Kidney (tissue), 14 donors: ENCODE data around the gene KMT2C. TPM values are rescaled to one million over a fixed set of nuclear protein-coding genes. Genes with fewer than 3 reads are reported as not detected.

ENCODE experiments used
- DNase-seq, 5 donors: peaks; one replicate each; pipeline ENCODE4 v3.0.0-alpha.2; 2013 to 2020
- FAIRE-seq: peaks from 2 replicates; lab custom pipeline; 2012; peaks lifted over from hg19 to GRCh38; lab: Jason Lieb, UNC
- H3K27ac ChIP-seq, 2 donors: one replicate each; pipeline ENCODE4 v1.7.0; 2013; ENCODE audit warnings: low read depth in 2 of 2, low read length in 2 of 2, inconsistent platforms in 1 of 2
- H3K27me3 ChIP-seq: one replicate; pipeline ENCODE4 v1.7.1; 2013; ENCODE audit warnings: low read length, inconsistent platforms; ENCODE audit not compliant: control insufficient read depth, insufficient read depth
- H3K36me3 ChIP-seq, 3 donors: one replicate each; pipeline versions ENCODE4 v1.7.0 to v1.7.1; 2013; ENCODE audit warnings: low read length in 3 of 3, control low read depth in 1 of 3, inconsistent platforms in 1 of 3; ENCODE audit not compliant: insufficient read depth in 3 of 3, control insufficient read depth in 2 of 3
- H3K4me1 ChIP-seq, 3 donors: one replicate each; pipeline versions ENCODE4 v1.7.0 to v1.7.1; 2013; ENCODE audit warnings: low read length in 3 of 3, inconsistent platforms in 1 of 3, low read depth in 1 of 3; ENCODE audit not compliant: control insufficient read depth in 2 of 3, insufficient read depth in 2 of 3
- H3K4me3 ChIP-seq, 3 donors: one replicate each; pipeline versions ENCODE4 v1.7.0 to v1.8.1; 2013; ENCODE audit warnings: low read length in 3 of 3, control low read depth in 1 of 3, inconsistent platforms in 1 of 3
- H3K9ac ChIP-seq, 3 donors: one replicate each; pipeline versions ENCODE4 v1.7.0 to v1.7.1; 2013; ENCODE audit warnings: low read length in 3 of 3, control low read depth in 1 of 3, inconsistent platforms in 1 of 3
- H3K9me3 ChIP-seq, 3 donors: one replicate each; pipeline versions ENCODE4 v1.7.0 to v1.7.1; 2013; ENCODE audit warnings: low read length in 3 of 3, control low read depth in 1 of 3, inconsistent platforms in 1 of 3; ENCODE audit not compliant: control insufficient read depth in 2 of 3, insufficient read depth in 1 of 3
- intact Hi-C: fragments of 100-400 bp; cut with DNase I; formaldehyde crosslinking; loops from one replicate; pipeline ENCODE4 v1.11.1; 2022
- polyA plus RNA-seq: library from polyadenylated mRNA; stranded (reverse); fragments of 350-450 nt; fragmentation: Illumina TruSeq; extraction: RNeasy Lipid Tissue Mini Kit (QIAGEN cat#74804); gene quantifications from one replicate; pipeline ENCODE4 v1.2.3, GENCODE V29; 2014; ENCODE audit warnings: low read depth, low replicate concordance; ENCODE audit not compliant: insufficient read depth
- total RNA-seq: library from RNA; stranded (reverse); fragmentation: NEBNext Ultra II Directional; extraction: Animal tissue kit (Norgen Biotek cat#: 25700); gene quantifications from one replicate; pipeline ENCODE4 v1.2.1, GENCODE V29; 2021
- TF ChIP-seq, protein P1 (sequence below): IDR thresholded peaks from 3 replicates; pipeline ENCODE4 v1.5.1; 2012; ENCODE audit warnings: mild to moderate bottlenecking, moderate library complexity, borderline replicate concordance; ENCODE audit not compliant: insufficient read depth; ENCODE audit errors: extremely low read depth
- donor health status: control.
- donor health status: control.
- donor health status: control.
- donor health status: control.
- donor health status: control.
- donor health status: DM: yes; HTN: yes; CAD: no.
- donor health status: Normal renal cell carcinoma (clear cell type).

The KMT2C gene
- total and polyA plus RNA-seq, 2 donors from 2014 or later: 4.8 to 102 TPM

DNA sequence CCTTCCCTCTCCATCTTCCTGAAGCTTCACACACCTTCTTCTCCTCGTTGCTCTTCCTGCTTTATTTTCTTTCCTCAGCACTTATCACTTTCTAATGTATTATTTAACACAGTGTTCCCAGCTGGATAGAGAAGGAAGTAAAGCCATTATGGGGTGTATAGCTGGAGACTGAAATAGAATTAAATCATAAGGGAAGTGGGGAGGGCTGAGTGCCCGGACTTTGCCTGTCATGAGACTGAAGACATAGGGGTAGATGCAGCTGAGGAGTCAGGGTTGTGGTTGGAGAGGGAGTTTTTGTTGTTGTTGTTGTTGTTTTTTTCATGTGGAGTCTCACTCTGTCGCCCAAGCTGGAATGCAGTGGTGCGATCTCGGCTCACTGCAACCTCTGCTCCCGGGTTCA, 345.1 kb downstream of the KMT2C start:
- TF ChIP-seq, protein P1, sequence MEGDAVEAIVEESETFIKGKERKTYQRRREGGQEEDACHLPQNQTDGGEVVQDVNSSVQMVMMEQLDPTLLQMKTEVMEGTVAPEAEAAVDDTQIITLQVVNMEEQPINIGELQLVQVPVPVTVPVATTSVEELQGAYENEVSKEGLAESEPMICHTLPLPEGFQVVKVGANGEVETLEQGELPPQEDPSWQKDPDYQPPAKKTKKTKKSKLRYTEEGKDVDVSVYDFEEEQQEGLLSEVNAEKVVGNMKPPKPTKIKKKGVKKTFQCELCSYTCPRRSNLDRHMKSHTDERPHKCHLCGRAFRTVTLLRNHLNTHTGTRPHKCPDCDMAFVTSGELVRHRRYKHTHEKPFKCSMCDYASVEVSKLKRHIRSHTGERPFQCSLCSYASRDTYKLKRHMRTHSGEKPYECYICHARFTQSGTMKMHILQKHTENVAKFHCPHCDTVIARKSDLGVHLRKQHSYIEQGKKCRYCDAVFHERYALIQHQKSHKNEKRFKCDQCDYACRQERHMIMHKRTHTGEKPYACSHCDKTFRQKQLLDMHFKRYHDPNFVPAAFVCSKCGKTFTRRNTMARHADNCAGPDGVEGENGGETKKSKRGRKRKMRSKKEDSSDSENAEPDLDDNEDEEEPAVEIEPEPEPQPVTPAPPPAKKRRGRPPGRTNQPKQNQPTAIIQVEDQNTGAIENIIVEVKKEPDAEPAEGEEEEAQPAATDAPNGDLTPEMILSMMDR: no peak
- Histone ChIP-seq H3K9me3 (peaks cover 0 to 10% (median 0%) of the 10 kb centered on the region in 3 donors), H3K4me1 (peaks cover 0 to 25% (median 2%) of the 10 kb centered on the region in 3 donors), H3K27me3 (no peaks in the 10 kb centered on the region), H3K4me3 (no peak overlapping the region), H3K27ac (no peak overlapping the region), H3K9ac (no peak overlapping the region), H3K36me3 (no peaks in the 10 kb centered on the region)
- no peak for FAIRE-seq
- no peak for DNase-seq
- intact Hi-C loops: no loop called here

DNA sequence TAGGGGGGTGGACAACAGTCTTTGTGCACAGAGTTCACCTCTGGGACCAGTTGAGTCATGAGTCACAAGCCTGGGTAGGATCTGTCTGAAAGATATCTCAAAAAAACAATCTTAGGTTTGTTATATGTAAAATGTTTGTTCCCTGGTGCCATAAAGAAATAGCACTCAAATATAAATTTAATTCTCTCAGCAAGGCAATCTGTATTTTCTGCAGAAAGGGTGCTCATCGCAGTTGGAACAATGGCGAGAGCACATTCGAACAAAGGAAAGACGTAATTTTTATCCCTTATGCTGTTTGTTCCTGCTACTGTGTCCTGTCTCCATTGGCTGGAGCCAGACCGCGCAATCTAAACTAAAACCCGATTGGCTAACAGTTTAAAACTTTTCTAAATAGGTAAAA, 346.6 kb downstream of the KMT2C start:
- intact Hi-C loops: no loop called here
- Histone ChIP-seq H3K4me3 (peak overlapping the region in 1 of 3 donors; percentile 19), H3K36me3 (no peaks in the 10 kb centered on the region), H3K4me1 (peaks cover 0 to 25% (median 2%) of the 10 kb centered on the region in 3 donors), H3K9me3 (peaks cover 0 to 10% (median 0%) of the 10 kb centered on the region in 3 donors), H3K9ac (no peak overlapping the region), H3K27me3 (no peaks in the 10 kb centered on the region), H3K27ac (no peak overlapping the region)
- FAIRE-seq (no peak), DNase-seq (no peak)
- TF ChIP-seq, protein P1: no peak

DNA sequence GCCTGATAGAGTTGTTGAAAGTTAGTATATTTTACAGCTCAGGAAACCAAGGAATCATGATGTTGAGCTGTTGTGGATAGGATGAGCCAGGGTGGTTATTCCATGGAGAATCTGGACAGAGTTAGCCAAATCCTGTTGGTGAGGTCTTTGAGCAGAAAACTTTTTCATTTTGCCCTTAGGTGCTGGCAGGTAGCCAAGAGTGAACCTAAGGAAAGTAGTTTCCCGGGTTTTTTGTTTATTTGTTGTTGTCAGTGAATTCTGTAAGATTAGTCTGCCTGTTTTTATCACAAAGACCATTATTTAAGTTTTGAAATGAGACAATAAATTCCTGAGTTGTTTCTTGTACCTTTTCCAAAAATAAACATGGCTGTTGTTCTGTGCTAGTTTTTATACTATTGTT, 349.3 kb downstream of the KMT2C start:
- Histone ChIP-seq H3K9ac (no peak overlapping the region), H3K27ac (no peak overlapping the region), H3K36me3 (no peaks in the 10 kb centered on the region), H3K27me3 (no peaks in the 10 kb centered on the region), H3K4me3 (no peak overlapping the region), H3K4me1 (peaks cover 0 to 13% (median 2%) of the 10 kb centered on the region in 3 donors), H3K9me3 (peaks cover 0 to 10% (median 0%) of the 10 kb centered on the region in 3 donors)
- intact Hi-C loops: no loop called here
- FAIRE-seq (no peak), DNase-seq (peak in 1 of 5 donors; percentile 44)
- TF ChIP-seq, protein P1: no peak

DNA sequence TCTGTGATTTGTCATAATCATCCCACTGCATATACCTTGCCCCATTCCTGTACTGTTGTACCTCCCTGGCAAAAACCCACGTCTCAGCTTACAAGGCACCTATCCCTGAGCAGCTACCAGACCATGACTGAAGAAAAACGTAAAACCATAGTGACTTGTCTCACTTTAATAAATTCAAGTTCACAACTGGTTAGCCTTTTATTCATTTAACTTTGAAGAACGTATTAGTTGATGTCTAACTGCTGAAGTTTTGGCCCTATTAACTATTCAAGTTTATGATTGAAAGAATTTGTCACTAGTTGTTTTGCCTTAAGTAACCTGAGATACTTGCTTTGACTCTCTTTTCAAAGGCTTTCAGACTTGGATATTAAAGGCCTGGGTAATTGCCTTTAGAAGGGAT, 350.7 kb downstream of the KMT2C start:
- intact Hi-C loops: no loop called here
- TF ChIP-seq, protein P1: no peak
- peaks cover 0 to 10% (median 0%) of the 10 kb centered on the region in 3 donors for H3K9me3 ChIP-seq
- H3K4me3 ChIP-seq: peak overlapping the region; percentile 23 to 80 (median 48)
- H3K4me1 ChIP-seq: peaks cover 0 to 15% (median 2%) of the 10 kb centered on the region in 3 donors
- peak overlapping the region in 2 of 3 donors; percentile 34 to 79 for H3K9ac ChIP-seq
- H3K27ac ChIP-seq: peak overlapping the region; percentile 43 to 79
- H3K27me3 ChIP-seq: no peaks in the 10 kb centered on the region
- peak in 2 of 5 donors; percentile 82 to 84 for DNase-seq
- no peaks in the 10 kb centered on the region for H3K36me3 ChIP-seq
- FAIRE-seq: peak; percentile 99
